NCI-H1436 (cell line): Measurements from ENCODE around the gene CHD2.

Source experiments
- DNase-seq: peaks from one replicate; lab custom pipeline; 2025; lab: John Stamatoyannopoulos, UW

CHD2 gene

GRCh38 chr15:92962914-92963313 lies 62.8 kb downstream of the CHD2 start:
- no peak for DNase-seq

- no peak for DNase-seq
Measured at GRCh38 chr15:92963794-92964193, 63.7 kb downstream of the CHD2 start.

DNA sequence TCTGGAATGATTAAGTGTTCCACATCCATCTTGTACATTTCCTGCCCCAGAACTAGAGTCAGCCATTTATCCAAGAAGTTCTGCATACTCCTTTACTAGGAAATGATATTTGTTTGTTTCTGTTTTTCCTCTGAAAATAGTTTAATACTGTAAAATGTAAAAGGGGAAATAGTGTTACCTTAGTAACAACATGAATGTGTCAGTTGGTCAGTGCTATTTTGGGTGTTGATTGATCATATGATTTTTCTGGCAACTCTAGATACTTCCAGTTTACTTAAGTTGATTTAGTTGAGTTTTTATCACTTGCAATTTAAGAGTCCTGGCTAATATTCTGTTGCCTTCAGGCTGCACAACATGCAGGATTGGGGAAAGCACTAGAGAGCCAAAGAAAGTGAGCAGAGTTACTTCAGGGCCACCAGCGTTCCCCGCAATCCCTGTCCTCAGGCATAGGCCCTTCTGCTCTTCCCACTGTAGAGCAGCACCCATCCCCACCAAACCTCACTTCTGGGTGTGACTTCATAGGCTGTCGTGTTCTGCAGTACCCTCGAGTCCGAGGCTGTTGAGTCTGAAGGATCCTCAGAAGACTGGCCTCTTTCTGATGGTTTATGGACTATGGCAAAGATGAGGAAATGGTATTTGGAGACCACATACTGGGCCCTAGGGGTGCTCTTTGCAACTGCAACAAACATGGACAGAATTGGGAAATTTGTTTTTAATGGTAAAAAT lies 69.0 kb downstream of the CHD2 start:
- no peak for DNase-seq

GRCh38 chr15:92970656-92971055 lies 70.5 kb downstream of the CHD2 start:
- DNase-seq, result no peak

- DNase-seq, result no peak
Measured at GRCh38 chr15:92971081-92971480, 71.0 kb downstream of the CHD2 start.

GRCh38 chr15:92971713-92972112 lies 71.6 kb downstream of the CHD2 start:
- no peak for DNase-seq

- no peak for DNase-seq
Measured at GRCh38 chr15:92974183-92974915, 74.2 kb downstream of the CHD2 start.

GRCh38 chr15:92979011-92979701 lies 79.0 kb downstream of the CHD2 start:
- no peak for DNase-seq

- no peak for DNase-seq
Measured at GRCh38 chr15:92981333-92981732, 81.2 kb downstream of the CHD2 start.

GRCh38 chr15:92984161-92984560 lies 84.0 kb downstream of the CHD2 start:
- no peak for DNase-seq

GRCh38 chr15:92989470-92989869 lies 89.3 kb downstream of the CHD2 start:
- DNase-seq, result no peak

DNA sequence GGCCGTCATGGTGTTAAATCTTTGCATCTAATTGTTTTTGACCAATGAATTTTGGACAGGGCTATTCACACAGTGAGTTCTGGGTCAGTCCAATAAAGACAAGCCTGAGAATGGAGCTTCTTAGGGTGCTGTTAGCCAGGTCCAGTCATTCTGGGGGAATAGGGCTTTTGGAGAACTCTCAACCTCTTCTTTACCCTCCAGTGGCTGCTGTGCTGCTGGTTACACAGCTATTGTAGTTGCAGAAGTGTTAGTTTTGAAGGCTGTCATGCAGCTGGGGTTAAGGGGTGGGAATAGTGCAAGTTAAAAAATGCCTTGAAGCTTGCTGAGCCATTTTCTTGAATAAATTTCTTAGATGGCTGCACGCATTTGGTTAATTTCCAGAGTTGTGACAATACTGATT lies 89.9 kb downstream of the CHD2 start:
- no peak for DNase-seq

- DNase-seq, result no peak
Measured at GRCh38 chr15:92992720-92993119, 92.6 kb downstream of the CHD2 start.

- DNase-seq, result no peak
Measured at GRCh38 chr15:92997821-92998220, 97.7 kb downstream of the CHD2 start.

DNA sequence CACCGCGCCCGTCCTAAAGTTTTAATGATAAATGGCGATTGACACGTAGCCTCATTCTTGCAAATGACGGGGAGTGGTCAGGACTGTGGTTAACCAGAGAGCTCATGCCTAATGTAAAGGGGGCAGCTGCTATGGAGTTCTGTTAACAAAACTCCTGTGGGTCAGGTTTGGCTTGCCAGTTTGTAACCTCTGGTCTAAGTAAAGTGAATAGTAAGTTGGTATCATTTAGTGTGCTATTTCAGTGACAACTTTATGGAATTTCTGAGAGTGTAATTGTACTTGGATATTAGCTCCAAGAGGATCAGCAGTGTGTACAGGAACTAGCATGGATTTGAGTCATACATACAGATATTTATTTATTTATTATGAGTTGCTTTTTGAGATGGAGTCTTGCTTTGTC lies 101.0 kb downstream of the CHD2 start:
- no peak for DNase-seq

DNA sequence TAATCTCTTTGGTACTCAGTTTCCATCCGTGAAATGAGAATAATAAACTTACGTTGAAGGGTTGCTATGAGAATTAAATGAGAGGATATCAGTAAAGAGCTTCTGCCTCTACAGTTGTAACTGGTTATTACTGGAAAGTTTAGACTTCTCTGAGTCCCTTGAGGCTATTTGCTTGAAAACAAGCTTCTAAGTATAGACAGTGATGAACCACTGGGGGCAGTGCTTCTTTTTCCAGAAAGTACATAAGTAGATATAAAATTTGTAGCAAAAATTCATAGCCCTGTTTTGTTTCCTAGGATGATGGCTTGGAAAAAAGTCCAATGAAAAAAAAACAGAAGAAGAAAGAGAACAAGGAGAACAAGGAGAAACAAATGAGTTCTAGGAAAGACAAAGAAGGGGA lies 101.8 kb downstream of the CHD2 start:
- DNase-seq, result no peak

- no peak for DNase-seq
Measured at GRCh38 chr15:93005133-93005532, 105.0 kb downstream of the CHD2 start.

DNA sequence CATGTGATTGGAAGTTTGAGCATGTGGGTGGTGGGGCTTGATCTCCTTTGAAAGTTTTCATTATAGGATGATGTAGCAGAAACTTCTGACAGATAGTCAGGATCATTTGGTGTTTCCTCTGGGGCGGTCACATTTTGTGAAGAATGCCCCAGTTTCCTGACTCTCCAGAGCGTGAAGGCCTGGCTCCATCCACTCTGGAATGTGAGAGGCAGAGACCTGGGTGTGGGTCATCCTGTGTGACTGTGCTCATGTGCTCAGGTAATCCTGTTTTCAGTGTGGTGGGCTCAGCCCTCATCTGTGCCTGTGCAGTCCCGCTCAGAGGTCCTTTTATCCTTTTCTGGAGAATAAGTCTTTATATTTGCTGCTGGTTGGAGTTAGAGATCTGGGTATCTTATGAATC lies 107.9 kb downstream of the CHD2 start:
- DNase-seq, result no peak

DNA sequence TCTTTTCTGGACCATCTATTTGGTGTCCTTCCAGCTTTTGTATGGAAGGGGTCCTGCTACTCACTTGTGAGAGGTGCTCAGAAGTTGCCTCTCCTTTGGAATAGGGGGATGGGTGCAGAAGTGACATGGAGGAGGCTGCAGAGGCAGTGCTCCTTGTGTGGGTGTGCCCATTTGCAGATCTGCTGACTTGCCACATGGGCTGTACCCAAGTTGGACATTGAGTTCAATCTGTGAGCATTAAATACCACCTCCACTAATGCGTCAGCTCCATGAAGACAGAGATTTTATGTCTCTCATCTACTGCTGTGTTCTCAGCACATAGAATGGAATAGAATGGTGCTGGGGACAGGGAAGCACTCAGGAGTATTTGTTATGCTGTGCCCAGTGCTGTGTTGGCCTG lies 112.7 kb downstream of the CHD2 start:
- DNase-seq, result no peak

- no peak for DNase-seq
Measured at GRCh38 chr15:93017526-93017925, 117.4 kb downstream of the CHD2 start.

- DNase-seq, result no peak
Measured at GRCh38 chr15:93018574-93018973, 118.5 kb downstream of the CHD2 start.

DNA sequence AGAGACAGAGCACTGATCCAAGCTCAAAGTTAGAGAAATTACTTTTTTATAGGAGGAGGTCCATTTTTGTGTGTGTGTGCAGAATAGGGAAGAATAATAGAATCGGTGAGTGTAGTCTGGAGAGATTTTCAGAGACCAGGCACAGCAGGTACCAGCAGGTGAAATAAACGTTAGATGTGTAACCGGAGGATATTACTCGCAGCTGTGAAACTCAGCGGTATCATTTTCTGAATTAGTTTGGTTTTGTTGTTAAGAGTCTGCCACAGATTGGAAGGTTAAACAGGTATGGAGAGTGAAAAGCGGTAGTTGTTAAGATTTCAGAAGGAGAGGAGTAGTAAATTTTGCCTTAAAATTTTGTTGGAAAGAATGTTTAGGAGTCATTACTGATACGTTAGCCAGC lies 119.0 kb downstream of the CHD2 start:
- no peak for DNase-seq

DNA sequence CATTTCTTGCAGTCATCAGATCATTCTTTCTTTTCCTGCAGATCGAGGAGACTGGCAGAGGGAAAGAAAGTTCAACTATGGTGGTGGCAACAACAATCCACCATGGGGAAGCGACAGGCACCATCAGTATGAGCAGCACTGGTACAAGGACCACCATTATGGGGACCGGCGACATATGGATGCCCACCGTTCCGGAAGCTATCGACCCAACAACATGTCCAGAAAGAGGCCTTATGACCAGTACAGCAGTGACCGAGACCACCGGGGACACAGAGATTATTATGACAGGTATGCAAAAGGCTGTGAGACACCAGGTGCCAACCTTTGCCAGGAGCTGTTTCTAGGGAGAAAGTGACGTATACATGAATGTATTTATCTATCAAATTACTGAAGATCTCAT lies 119.8 kb downstream of the CHD2 start:
- no peak for DNase-seq
